Measurements from ENCODE around the gene USP9X.
"Not testable (repeated sequence)": the region's sequence is repeated elsewhere in the genome, so short reads cannot be mapped to it uniquely, and the experiment has no call there.

Gene USP9X

DNA sequence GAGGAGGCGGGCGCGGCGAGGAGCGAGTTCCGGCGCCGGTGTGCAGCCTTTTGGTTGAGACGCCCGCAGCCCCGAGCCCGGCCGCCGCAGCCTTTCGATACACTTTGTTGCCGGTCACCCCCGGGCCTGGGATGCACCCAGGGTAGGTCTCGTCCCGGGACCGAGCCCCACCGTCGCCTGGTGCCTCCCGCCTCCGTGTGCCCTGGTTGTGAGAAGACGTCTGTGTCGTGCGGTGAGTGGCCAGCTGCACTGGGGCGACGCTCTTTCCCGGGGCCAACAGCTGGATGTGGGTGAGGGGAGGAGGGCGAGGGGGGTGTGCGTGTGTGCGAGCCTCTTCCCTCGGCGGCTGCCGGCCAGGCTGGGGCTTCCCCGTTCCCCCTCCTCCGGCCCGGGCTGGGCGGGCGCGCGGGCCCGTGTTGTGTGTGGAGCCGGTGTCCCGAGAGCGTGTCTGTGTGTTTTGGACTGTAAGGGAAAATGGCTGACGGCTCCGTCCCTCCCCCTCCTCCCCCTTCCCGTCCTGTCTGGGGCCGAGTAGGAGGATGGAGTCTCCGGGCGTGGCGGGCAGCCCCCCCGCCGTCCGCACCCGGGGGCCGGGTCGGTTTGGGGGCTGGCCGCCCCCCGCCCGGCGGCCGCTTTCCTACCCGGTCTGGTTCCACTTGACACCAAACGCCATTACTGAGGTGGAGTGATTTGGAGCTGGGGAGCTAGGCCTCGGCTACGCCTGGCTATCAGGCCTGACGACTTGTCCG is 807 bp downstream of the USP9X start:
- peak; percentile 45 to 58 for DNase-seq

DNA sequence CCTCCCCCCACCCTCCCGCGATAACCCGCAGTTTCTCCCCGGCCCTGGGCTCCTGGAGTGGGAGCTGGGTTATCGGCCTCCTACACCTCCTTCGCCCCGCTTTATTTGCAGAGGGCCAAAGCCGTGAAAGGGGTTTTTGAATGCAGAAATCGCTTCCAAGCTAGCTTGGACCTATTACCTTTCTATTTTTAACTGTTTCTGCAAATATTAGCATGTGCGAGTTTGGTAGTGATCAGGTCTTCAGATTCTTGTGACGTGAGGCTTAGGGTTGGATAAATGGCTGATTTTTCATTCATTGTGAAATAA is 1.3 kb downstream of the USP9X start:
- DNase-seq, result no peak

DNA sequence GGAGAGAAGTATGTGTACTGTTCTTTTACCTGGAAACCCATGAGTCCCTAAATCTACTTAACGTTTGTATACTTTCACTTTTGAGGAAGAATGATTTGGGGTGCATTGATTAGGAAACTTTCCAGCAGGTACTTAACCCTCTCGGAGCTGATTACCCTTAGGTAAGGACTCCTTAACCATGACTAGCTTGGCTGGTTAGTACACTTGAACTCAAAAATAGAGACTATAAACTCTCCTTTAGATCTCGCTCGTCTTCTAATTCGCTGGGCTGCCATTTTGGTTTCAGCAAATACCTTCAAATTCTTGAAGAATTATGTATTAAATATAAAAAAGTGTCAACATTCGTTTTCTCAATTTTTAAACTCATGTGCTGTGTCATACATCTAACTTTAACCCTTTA is 2.0 kb downstream of the USP9X start:
- no peak for DNase-seq

DNA sequence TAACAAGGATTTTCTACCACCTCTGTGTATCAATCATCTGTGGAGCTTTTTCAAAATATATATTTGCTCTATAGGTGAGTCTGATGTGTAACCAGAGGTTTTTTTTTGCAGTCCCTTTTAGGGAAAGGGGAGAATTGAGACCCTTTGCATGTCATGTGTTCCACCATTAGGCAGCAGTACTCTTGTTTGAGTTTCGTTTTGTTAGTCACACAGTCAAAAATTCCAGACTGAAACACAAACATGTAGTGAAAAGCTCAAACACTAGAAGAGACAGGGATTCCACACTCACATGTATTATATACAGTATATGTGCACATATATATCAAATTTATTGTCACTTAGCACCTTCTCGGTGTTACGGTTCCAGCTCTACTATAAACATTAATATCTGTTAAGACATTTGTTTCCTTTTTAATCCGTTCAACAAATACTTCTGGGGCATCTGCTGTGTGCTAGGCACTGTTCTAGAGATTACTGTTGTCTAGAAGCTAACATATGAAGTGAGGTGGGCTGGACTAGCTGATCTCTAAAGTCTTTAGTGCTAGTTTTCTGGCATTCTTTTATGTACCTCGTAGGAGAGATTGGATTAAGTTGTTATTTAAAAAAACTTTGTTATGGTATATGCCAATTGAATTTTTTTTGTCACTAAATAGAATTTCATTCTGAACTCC is 5.5 kb downstream of the USP9X start:
- no peak for DNase-seq

DNA sequence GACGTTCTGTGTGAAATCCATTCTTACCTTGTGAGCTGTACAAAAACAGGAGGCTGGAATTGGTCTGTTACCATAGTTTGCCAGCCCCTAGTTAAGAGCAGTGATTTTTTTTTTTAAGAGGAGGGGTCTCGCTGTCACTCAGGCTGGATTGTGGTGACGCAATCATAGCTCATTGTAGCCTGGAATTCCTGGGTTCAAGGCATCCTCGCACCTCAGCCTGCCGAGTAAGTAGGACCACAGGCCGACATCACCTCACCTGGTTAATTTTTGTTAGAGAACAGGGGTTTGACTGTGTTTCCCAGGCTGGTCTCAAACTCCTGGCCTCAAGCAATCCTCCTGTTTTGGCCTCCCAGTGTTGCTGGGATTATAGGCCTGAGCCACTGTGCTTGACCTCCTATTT is 7.5 kb downstream of the USP9X start:
- DNase-seq, result no peak

DNA sequence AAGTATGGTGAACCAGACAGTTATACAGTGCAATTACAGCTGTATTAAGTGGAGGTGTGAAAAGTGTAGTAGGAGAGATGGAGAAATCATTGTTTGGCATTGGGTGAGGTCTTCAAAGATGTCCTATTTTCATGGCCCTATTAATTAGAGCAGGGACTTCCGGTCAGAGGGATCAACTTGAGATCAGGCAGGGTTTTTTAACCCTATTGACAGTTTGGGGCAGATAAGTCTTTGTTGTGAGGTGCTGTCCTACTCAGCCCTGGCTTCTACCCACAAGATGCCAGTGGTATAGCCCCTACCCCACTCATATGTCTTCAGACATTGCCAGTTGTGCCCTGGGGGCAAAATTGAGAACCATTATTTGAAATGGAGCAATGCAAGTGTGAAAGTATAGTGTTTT is 9.9 kb downstream of the USP9X start:
- DNase-seq, result no peak

DNA sequence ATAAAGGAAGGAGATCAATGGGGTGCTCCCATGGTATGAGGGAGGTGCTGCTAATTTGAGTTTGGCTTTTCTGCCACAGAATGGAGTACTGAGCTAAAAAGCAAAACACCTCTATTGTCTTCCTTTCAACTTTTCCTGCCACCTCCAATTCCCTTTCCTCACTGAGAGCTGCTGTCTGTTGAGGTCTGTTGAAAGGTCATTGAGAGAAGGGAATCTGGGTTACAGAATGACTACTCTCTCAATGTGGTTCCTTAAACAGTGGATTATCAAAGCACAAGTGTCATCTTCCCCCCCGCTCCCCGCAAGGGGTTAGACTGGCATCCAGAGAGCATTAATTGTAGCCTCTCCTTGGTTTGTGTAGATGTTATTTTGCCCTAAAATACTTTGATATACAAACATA is 10.7 kb downstream of the USP9X start:
- no peak for DNase-seq

DNA sequence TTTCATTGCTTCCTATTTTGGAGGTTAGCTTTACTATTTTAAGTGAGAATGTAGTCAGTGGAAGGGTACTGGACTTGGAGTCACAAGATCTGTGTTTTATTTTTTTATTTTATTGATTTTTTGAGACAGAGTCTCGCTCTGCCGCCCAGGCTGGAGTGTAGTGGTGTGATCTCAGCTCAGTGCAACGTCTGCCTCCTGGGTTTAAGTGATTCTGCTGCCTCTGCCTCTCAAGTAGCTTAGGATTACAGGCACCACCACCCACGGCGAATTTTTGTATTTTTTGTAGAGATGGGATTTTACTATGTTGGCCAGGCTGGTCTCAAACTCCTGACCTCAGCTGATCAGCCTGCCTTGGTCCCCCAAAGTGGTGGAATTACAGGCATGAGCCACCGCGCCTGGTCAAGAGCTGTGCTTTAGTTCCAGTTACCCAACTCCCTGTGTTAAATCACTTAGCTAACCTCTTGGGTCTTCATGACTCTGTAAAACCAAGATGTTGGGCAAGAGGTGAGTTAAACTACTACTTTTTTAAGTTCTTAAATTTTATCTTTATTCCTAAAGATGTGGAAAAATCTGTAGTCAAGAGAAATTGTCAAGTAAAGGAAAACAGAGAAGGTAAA is 11.2 kb downstream of the USP9X start:
- no peak for DNase-seq

DNA sequence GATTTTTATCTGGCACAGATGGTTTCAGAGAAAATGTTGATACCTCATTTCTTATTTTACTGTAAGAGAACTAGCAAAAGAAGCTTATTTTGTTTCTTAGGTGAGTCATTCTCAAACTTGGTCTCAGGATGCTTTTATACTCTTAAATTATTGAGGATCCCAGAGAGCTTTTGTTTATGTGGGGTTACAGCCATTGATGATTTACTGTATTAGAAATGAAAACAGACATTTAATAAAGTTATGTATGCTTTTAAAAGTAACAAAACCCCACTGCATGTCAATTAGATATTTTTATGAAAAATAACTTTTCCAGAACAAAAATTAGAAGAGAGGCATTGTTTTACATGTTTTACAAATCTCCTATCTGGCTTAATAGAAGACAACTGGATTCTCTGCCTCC is 12.1 kb downstream of the USP9X start:
- no peak for DNase-seq

DNA sequence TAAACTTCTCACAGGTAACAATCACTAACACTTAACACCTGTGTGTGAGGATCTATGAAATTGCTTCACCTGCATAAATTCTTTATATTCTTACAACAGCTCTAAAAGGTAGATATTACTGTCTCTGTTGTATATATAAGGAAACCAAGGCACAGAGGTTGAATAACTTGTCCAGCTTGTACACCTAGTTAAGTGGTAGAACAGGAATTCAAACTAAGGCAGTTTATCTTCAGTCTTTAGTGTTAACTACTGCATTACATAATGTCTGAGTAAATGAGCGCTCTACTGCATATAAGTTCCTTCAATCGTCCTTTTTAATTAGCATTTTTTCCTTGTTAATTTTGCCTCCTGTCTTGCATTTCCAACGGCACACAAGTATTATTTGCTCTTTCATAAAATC is 15.0 kb downstream of the USP9X start:
- DNase-seq, result no peak

DNA sequence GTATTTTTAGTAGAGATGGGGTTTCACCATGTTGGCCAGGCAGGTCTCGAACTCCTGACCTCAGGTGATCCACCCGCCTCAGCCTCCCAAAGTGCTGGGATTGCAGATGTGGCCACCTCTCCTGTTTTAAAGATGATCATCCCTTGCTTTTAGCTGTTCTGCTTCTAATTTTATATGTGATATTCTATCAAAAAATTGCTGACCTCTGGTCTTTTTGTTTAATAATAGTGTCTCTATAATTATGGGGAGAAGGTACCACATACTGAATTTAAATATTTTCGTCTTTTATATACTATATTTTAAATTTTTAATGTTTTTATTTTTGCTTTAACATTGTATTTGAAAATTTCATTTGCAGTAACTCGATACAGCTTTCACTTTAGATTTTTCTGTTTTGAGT is 15.6 kb downstream of the USP9X start:
- no peak for DNase-seq

DNA sequence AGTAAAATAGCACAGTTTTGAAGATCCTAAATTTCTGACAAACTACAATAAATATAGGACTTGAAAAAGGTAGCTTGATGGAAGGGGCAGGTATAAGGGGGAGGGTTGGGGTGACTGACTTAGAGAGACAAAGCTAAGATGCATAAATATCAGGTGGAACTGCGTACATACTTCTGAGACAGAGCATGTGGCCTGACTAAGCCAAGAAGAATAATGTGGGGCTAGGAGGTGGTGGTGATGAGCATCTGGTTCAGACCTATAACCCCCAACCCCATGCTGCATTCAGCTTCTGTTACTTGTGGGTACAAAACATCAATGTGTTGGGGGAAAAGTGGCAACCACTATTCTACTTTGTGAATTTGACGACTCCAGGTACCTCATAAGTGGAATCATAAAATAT is 19.8 kb downstream of the USP9X start:
- DNase-seq, result no peak

DNA sequence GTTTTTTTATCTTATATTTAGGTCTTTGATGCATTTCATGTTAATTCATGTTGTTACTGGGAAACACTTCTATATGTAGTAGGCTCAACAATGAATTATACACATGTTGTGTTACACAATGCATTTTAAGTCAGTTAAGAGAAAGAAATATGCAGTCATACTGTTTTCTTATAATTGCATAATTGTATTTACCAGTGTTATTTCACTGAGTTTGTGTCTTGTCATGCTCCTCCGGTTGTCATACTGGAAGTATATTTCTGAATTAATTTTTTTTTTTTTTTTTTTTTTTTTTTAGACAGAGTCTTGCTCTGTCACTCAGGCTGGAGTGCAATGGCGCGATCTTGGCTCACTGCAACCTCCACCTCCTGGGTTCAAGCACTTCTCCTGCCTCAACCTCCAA is 21.0 kb downstream of the USP9X start:
- not testable (repeated sequence) for DNase-seq

DNA sequence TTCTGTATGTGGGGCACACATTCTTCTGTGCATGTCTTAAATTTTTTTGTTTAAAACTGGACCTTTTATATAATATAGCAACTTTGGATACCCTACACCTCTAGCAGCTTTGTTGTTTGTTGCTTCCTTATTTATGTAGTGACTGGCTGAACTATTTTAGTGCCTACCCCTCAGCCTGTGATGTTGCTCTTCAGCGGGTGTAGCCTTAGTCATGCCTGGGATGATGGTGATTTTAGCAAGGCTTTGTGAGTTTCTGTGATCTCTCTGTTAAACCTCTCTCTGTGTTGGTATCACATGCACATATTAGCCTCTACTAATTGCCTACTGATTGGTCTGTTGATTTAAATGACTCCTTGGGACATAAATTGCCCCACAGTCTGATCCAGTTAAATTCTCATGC is 22.8 kb downstream of the USP9X start:
- no peak for DNase-seq

DNA sequence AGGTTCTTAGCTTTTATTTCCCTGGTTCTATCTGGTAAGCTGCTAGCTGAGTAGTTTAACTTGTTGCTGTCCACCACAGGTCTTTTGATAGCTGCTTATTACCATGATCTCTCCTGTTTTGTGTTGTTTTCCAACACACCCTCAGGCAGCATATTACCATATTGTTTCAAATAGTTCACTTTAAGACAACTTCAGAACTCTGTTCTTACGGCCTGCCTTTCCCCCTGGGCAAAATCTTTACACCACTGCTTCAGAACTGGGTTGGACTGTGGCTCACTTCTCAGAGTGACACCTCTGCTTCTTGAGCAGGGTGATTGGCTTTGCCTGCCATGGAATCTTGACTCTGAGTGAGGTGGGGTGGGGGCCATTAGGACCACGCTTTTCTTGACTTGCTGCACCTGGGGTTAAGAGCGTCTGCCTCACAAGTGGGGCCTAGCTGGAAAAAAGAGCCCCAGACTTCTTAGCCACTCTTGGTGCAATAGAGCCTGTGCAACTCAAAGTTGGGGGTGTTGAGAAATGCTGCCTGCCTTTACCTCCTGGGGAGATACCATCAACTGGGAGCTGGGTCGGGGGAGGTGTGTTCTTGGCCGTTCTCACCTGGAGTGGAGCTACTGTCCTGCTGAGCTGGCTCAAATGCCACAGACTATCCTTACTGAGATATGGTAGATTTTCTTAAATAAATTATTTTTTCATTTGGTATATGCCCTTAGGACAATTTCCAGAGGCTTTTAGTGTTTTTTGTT is 23.4 kb downstream of the USP9X start:
- DNase-seq, result no peak

DNA sequence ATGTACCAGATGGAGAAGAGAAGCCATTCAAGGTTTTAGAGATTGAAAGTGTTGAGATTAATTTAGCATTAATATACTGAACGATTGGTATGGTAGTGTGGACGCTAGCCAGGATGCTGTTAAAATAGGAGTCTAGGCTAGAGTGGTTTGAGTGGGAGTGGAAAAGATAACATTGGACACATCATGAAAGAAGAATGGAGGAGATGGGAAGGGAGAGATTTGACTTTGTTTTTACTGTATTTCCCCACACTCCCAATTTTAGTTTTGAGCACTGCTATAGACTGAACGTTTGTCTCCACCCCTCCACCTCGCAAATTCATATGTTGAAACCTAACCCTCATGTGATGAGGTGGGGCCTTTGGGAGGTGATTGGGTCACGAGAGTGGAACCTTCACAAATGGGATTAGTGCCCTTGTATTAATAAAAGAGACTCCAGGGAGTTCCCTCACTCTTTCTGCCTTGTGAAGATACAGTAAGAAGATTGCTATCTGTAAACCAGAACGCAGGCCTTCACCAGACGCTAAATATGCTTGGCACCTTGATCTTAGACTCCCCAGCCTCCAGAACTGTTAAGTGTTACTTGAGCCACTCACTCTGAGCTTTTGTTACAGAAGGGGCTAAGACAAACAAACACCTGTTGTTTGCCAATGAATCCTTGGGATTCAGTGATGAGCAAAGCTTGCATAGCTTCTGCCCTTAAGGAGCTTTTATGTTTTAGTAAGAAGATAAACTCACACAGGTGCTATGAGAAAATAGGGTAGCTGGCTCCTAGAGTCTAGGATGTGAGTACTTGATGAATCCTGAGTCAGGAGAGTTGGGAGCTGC is 25.8 kb downstream of the USP9X start:
- no peak for DNase-seq

DNA sequence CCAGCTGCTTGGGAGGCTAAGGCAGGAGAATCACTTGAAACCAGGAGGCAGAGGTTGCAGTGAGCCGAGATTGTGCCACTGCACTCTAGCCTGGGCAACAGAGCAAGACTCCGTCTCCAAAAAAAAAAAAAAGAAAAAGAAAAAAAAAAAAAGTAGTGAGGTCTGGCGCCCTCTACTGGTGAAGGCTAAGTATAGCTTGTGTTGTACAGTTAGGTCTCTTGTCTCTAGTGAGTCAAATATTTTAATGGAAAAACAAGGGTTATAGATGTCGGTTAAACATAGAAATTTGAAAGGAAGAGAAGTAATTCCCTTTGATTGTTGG is 29.8 kb downstream of the USP9X start:
- not testable (repeated sequence) for DNase-seq

DNA sequence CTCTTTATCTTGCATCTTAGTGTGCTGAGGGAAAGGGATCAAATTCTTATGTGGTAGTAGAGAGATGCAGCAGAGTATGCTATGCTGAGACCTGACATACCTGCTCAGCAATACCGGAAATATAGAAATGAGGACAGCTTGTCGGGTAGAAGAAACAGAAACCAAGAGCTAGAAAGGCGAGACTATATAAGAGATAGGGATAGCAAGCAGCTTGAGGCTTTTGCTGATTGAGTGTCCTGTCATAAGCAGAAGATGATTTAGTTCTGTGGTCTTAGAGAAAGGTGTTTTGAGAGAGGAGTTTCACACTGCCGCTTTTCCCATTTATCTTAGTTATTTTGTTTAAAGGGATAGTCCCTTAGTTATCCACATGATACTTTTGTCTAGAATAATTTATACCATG is 31.7 kb downstream of the USP9X start:
- DNase-seq, result no peak

DNA sequence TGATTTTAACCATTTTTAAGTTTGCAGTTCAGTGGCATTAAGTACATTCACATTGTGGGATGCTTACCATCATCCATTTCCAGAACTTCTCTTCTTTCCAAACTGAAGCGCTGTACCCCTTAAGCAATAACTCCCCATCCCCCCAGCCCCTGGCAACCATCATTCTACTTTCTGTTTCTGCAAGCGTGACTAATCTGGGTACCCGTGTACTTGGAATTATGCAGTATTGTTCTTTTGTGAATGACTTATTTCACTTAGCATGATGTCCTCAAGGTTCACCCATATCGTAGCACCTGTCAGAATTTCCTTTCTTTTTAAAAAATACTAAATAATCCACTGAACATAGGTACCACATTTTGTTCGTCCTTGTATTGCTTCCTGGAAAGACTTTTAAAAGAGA is 32.9 kb downstream of the USP9X start:
- no peak for DNase-seq

DNA sequence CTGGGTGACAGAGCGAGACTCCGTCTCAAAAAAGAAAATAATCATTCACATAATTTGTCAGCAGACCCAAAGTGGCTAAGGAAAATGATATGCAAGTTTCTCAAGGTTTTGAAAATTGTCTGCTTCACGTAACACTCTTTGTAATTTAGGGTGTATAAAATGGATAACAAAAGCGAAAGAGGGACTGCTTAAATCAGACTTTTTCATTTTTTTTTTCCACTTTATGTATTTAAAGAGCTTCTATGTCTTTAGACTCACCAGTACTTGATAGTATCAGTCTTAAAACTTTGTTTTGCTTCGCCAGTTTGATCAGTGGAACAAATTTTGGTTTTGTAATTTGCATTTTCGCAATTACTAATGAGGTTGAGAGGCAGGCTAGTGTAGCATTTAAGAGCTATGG is 34.6 kb downstream of the USP9X start:
- no peak for DNase-seq

DNA sequence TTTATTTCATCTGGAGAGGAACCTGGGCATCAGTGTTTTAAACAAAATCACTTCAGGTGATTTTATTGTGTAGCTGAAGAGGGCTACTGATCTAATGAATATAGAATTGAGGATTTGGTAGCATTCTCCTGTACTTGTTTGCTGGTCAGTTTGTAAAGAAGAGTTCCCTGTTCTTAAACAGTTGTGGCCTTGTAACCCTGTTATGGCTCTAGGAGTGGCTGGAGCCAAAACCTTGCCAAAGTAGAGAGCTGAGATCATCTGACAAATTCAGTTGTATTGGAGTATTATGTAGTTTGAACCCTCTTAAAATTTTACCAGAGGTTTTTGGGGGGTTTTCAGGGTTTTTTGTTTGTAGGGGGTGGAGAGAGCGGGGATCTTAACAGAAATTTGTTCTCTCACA is 36.5 kb downstream of the USP9X start:
- DNase-seq, result no peak

DNA sequence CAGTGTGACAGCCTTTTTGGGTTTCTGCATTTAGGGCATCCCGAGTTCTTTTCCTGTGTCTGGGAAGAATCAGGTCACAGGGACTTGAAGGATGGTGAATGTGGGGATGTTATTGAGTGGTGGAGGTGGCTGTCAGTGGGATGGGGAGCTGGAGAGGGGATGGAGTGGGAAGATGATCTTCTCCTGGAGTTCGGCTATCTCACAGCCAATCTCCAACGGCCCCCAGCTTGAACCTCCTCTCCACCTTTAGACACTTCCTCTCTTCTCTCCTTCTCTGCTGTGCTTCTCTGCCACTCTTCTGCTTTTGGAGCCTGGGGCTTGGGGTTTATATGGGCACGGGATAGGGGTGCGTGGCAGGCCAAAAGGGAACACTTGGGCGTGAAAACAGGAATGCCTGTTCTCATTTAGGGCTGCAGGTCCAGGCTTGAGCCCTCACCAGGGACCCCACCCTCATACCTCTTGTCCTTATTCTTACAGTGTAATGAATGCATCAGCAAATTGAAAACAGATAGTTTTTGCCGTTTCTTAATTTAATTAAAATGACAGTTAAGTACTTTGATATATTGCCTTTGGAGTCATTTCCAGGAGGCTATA is 37.5 kb downstream of the USP9X start:
- DNase-seq, result no peak
